ENCODE measurements around the gene HDAC3.

The HDAC3 gene

DNA sequence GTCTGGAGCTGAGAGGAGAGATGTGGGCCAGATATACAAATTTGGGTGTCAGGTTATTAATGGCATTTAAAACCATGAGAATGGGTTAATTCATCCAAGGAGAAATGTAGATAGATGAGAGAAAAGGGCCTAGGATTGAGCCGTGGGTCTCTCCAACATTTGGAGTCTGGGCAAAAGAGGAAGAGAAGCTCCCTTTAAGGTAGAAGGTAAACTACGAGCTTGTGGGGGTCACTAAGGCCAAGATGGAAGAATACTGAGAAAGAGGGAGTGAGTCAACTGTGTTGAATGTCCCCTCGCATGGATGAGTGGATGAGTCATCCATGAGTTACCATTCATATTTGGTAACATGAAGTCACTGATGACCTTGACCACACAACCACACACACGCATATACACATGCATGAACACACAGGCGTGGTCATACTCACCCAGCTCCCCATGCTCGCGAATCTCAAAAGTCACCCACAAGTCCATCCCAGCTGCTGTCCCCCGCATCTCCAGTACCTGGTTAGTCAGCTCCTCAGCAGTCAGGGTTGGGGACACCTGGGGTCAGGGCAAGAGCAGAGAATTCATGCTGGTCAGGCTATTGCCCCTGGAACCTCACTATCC, 21.4 kb upstream of the HDAC3 start:
- no peak for DNase-seq

DNA sequence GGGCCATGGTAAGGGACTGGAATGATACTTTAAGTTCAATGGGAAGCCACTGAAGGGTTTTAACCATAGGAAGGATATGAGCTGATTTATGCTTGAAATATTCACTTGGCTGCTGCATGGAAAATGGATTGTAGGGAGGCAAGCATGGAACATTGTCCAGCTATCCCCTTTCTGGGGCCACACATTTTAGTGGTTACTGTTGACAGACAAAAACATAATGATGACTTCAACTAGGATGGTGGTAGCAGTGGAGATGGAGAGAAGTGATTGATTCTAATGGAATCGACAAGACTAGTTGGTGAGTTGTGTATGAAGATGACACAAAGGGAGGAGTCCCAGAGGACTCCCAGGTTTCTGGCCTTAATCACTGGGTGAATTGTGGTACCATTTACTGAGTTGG, 20.8 kb upstream of the HDAC3 start:
- DNase-seq: no peak

DNA sequence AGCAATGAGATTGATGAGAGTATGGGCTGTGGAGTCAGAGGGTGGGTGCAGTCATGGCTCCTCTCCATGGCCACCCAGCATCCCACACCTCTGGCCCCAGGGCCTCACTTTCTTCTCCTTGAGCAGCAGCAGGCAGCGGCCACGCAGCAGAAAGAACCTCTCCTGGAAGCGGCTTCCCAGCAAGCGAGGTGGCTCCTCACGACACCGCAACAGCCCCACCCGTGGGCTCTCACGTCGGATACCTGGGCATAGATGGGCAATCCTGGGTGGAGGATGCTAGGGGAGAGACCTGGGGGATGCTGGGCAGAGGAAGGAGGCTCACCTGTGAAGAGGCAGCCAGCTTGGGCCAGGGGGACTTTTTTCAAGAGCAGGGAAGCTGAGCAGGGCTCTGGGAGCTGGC, 19.7 kb upstream of the HDAC3 start:
- DNase-seq: no peak

GRCh38 chr5:141655020-141655419, 18.4 kb upstream of the HDAC3 start:
- DNase-seq: no peak

GRCh38 chr5:141654298-141654697, 17.6 kb upstream of the HDAC3 start:
- DNase-seq: no peak

DNA sequence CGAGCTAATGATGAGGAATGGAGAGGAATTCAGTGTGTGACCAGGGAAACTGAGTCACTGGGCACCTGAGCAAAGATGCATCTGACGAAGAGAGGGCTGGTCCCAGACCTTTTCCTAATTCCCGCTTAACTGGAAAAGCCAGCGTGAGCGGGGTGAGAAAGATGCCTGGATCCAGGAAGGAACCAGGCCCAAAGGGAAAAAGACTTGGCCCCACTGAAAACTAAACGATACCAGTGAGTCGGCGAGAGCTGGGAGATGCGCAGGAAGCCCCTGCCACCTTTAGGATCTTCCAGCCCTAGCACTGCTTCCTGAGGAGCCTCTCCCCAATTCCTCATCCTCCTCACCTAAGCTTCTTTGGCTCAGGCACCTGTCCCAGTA, 15.1 kb upstream of the HDAC3 start:
- DNase-seq: no peak

DNA sequence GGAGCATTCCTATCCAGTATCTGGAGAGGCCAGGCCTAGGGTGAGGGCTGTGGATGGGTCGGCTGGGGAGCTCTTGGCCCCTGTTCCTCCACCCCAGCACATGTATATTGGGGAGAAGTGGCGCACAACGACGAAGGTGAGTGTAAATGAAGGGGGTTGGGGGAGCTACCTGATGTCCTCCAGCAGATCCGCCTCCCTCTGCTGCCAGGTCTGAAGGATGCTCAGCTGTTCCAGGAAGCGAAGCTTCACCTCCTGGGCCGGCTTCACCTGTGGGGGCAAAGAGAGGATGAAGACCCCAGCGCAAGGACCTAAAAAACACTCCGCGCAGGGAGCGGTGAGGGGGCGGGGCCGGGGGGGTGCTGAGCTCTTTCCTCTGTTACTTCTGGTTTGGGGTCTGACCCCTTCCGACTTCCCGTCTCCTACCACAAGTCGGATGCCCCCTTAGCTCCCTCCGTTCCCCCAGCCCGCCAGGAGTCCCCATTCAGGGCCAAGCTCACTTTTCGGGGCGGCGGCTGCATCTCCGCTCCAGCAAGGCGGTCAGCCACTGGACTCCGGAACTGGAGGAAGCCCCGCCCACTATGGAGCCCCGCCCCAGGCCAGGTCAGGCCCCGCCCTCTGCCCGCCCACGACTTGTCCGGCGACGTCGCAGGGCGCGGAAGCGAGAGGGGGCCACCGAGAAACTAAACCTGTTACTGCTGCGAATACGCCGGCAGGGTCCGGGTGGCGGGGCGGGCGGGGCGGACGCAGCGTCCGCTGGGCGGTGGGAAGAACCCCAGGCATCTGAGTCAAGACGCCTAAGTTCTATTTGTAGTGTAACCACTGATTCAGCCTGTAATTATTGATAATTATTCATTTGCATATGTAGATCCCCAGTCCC, 14.4 kb upstream of the HDAC3 start, which contains the start of gene FCHSD1:
FCHSD1 (minus strand) TSS at position 568 of the 877 bp plus-strand sequence; CDS start at position 518, 50 bp downstream.
- DNase-seq: peak; percentile 50 to 58

- no peak for DNase-seq
Observed at GRCh38 chr5:141649972-141650371, 13.3 kb upstream of the HDAC3 start.

GRCh38 chr5:141649056-141649688, 12.5 kb upstream of the HDAC3 start:
- no peak for DNase-seq

GRCh38 chr5:141647851-141648250, 11.2 kb upstream of the HDAC3 start:
- DNase-seq: no peak

- DNase-seq: no peak
Observed at GRCh38 chr5:141647242-141647641, 10.6 kb upstream of the HDAC3 start.

DNA sequence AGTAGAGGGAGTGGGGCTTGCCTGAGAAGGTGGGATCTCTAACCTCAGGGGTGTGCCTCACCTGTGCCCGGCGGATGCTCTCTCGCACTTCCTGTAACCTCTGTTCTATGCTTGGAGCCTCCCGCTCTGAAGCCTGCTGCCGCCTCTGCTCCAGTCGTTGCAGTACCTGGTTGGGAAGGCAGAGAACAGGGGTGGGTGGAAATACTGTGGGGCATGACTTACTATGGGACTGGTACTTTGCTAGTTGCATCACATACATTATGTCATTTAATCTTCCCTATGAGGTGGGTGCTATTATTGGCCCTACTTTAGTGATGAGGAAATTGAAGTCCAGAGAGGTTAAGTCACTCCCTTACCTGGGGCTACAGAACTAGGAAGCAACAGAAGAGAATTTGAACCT, 9.4 kb upstream of the HDAC3 start:
- no peak for DNase-seq

DNA sequence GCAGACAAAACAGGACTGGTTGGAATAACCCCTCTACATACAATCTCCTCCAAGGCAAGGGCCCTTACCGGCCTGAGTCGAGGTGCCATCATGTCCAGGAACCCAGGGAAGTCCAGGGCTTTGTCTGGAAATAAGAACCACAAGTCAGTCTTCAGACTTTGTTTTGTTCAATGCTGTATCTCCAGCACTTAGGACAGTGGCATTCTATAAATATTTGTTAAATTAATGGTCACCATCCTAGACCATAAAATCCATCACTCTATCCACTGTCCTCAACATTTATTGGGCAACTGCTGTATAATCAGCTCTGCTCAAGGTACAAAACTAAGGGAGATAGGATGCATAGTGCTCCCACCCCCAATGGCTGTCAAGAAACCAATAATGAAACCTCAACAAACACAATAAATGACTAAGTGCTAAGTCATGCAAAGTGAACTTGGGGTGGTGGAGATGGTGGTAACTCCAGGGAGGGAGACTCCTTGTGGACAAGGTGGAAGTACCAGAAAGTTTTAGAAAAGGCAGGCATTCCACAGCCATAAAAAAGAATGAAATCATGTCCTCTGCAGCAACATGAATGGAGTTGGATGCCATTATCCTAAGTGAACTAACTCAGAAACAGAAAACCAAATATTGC, 5.1 kb upstream of the HDAC3 start:
- DNase-seq: peak; percentile 35 to 37

DNA sequence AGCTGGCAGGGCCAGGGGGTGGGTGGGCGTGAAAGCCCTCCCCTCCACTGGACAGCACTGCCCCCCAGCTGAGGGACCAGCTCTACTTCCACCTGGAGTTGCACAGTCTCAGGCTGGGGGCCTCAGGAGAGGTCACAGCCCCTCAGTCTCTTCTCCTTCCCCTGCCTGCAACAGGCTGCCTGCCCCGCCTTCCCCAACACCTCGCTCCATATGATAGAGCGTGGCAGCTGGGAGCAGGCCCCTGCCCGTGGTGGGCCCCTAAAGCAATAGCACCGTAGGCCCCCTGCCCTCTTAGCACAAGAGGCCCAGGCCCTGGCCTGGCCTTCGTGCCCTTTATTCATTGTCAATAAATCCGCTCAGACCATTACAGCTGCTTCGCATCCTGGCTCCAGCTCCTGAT, 4.0 kb upstream of the HDAC3 start:
- DNase-seq: no peak

GRCh38 chr5:141640051-141640415, 3.4 kb upstream of the HDAC3 start:
- no peak for DNase-seq

DNA sequence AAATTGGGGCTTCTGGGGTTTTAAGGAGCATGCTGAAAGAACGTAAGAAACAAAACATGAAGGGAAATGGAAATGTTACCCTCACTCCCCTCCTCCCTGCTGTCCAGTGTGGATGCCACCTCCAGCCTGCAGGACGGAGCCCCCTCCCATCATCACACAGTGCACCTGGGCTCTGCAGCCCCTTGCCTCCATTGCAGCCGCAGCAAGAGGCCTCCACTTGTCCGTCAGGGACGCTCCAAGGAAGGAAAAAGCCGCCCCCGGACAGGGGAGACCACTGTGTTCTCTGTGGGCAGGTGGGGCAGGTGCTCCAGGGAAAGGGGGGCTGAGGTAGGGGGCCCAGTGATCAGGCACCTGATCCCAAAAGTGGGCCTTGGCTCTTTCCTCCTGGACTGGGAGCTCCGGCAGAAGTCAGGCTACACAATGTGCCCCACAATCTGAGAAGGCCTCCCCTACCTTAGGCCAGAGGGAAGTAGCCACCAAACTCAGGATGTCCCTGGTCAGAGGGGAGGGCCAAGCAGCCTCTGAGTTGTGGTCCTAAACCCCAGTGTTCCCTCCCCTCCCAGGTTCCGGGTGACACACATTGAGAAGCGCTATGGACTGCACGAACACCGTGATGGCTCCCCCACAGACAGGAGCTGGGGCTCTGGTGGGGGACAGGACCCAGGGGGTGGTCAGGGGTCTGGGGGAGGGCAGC, 2.9 kb upstream of the HDAC3 start:
- no peak for DNase-seq

- DNase-seq: no peak
Observed at GRCh38 chr5:141638771-141639170, 2.1 kb upstream of the HDAC3 start.

DNA sequence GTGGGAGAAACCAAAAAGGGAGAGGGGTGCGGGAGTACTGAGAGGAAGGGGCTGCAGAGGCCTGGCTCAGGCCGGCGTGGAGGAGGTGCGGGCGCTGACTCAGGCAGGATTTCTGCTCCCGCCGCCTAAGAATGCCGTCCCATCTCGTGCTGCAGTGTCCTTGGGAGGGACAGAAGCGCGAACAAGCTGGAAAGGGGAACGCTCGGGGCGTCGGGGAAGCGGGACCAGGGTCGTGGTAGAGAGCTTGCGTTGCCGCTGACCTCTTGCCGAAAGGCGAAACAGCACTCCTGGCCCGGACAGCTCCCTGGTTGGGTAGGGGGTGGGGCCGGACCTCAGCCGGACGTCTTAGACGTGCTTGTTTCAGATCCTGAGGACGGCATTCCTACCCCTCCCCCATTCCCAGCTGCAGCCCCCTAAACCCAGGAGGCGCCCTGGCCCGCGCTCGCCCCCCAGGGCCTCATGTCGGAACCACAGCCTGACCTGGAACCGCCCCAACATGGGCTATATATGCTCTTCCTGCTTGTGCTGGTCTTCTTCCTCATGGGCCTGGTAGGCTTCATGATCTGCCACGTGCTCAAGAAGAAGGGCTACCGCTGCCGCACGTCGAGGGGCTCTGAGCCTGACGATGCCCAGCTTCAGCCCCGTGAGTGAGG, 1.2 kb upstream of the HDAC3 start:
- peak; percentile 68 to 74 for DNase-seq

DNA sequence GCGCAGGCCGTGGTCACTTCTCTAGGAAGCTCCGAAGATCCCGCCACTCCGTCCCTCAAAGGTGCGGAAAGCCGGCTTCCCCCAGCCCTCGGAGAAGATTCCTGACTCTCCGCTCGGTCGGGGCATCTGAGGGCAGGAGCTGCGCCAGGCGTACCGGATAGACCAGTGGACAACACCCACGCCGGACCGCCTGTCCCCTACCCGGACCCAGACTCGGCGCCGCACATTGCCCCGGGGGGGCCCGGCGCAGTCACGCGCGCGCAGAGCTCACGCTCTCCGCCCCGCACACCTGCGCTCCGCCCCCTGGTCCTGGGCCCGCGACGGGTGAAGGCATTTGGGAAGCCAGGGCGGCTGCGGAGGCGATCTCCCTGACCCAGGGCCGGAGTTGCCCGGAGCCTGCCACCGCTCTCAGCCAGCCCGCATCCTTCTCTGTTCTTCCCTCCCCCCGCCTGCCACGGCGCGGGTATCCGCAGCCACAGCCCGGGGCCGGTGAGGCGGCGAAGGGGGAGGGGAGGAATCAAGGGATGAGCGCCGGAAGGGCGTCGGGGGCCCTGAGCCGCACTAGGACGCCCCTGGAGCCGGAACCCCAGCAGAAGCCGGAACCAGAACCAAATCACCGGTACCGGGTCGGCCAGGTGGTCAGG, 596 bp upstream of the HDAC3 start:
- DNase-seq: no peak

DNA sequence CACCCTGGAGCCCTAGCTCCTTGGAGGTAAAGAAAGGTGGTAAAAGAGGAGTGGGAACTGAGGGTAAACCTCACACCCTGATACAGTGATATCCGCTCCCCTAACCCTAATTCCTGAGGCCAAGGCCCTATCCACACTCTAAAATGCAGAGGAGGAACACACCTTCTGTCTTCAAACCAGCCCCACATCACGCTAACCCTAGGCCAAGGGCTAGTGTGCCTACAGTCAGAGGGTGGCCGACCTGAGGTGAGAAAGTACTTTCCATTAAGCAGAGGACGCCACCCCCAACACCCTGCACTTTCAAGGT, 590 bp downstream of the HDAC3 start:
- DNase-seq: peak in 1 of 2 experiments; percentile 32

- no peak for DNase-seq
Observed at GRCh38 chr5:141635646-141636045, 1.0 kb downstream of the HDAC3 start.

DNA sequence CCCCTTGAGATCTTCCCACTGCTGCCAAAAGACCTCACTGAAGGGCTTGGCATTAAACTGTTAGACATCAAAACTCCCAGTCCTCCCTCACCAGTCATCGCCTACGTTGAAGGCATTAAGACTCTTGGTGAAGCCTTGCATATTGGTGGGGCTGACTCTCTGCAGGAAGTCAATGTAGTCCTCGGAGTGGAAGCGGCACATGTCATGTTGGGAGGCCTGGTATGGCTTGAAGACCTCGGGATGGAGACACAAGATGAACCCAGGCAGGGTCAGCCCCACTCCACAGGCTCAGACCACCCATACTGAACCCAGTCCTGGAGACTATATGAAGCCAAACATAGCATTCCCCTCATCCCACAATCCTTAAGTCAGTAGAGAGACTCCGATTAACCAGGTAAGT, 1.9 kb downstream of the HDAC3 start:
- no peak for DNase-seq

All from Kasumi-1 (cell line).